Astrocyte (in vitro differentiated cells and primary cell): Measurements from ENCODE around the gene INO80B. TPM values are rescaled to one million over a fixed set of nuclear protein-coding genes. Genes with fewer than 3 reads are reported as not detected.

Experiments
- DNase-seq: peaks from one replicate; pipeline ENCODE4 v3.0.0-alpha.2; 2010; ENCODE audit warnings: low read depth
- FAIRE-seq: peaks from 2 replicates; lab custom pipeline; 2011; peaks lifted over from hg19 to GRCh38; lab: Jason Lieb, UNC
- H2AFZ ChIP-seq: 2 replicates; pipeline ENCODE4 v1.6.0; 2012; ENCODE audit warnings: low read depth, low read length, inconsistent platforms
- H3K27ac ChIP-seq: 2 replicates; pipeline ENCODE4 v1.5.1; 2011; ENCODE audit warnings: low read depth, low read length, inconsistent platforms
- H3K27me3 ChIP-seq: 2 replicates; pipeline ENCODE4 v1.6.0; 2011; ENCODE audit warnings: low read length, inconsistent platforms; ENCODE audit not compliant: insufficient read depth
- H3K36me3 ChIP-seq: 2 replicates; pipeline ENCODE4 v1.5.1; 2011; ENCODE audit warnings: low read length, inconsistent platforms; ENCODE audit not compliant: insufficient read depth
- H3K4me1 ChIP-seq: 2 replicates; pipeline ENCODE4 v1.5.1; 2011; ENCODE audit warnings: low read length, inconsistent platforms; ENCODE audit not compliant: insufficient read depth
- H3K4me2 ChIP-seq: 2 replicates; pipeline ENCODE4 v1.6.0; 2012; ENCODE audit warnings: low read length, inconsistent platforms
- H3K4me3 ChIP-seq: 2 replicates; pipeline ENCODE4 v1.5.1; 2011; ENCODE audit warnings: low read depth, mild to moderate bottlenecking, low read length, inconsistent platforms; ENCODE audit not compliant: insufficient read depth
- H3K79me2 ChIP-seq: 2 replicates; pipeline ENCODE4 v1.6.0; 2012; ENCODE audit warnings: mild to moderate bottlenecking, low read length, inconsistent platforms; ENCODE audit not compliant: insufficient read depth
- H3K9ac ChIP-seq: 2 replicates; pipeline ENCODE4 v1.6.0; 2012; ENCODE audit warnings: mild to moderate bottlenecking, low read length, inconsistent platforms
- H3K9me3 ChIP-seq: 2 replicates; pipeline ENCODE4 v1.5.1; 2012; ENCODE audit warnings: low read depth, mild to moderate bottlenecking, low read length, inconsistent platforms; ENCODE audit not compliant: insufficient read depth
- H4K20me1 ChIP-seq: 2 replicates; pipeline ENCODE4 v1.6.0; 2012; ENCODE audit warnings: low read length, inconsistent platforms; ENCODE audit not compliant: insufficient read depth
- H3K27ac Mint-ChIP-seq: one replicate; pipeline ENCODE4 v1.8.0; 2021; ENCODE audit warnings: mild to moderate bottlenecking, mixed read lengths; ENCODE audit not compliant: unreplicated experiment
- H3K27me3 Mint-ChIP-seq: one replicate; pipeline ENCODE4 v1.8.0; 2021; ENCODE audit warnings: low read depth, mixed read lengths; ENCODE audit not compliant: unreplicated experiment
- H3K36me3 Mint-ChIP-seq: one replicate; pipeline ENCODE4 v1.8.0; 2021; ENCODE audit warnings: low read depth, mixed read lengths; ENCODE audit not compliant: unreplicated experiment
- H3K4me1 Mint-ChIP-seq: one replicate; pipeline ENCODE4 v1.8.0; 2021; ENCODE audit warnings: low read depth, mixed read lengths; ENCODE audit not compliant: unreplicated experiment
- H3K4me3 Mint-ChIP-seq: one replicate; pipeline ENCODE4 v1.8.0; 2021; ENCODE audit warnings: mild to moderate bottlenecking, moderate library complexity, mixed read lengths; ENCODE audit not compliant: unreplicated experiment
- H3K9me3 Mint-ChIP-seq: one replicate; pipeline ENCODE4 v1.8.0; 2021; ENCODE audit warnings: mild to moderate bottlenecking, mixed read lengths; ENCODE audit not compliant: unreplicated experiment
- CTCF ChIP-seq: IDR thresholded peaks from 2 replicates; pipeline ENCODE4 v1.5.1; 2011; ENCODE audit warnings: low read depth, mild to moderate bottlenecking, inconsistent platforms, low read length, moderate library complexity; ENCODE audit not compliant: insufficient read depth
- EZH2 ChIP-seq: IDR thresholded peaks from 2 replicates; pipeline ENCODE4 v1.6.1; 2012; ENCODE audit warnings: mild to moderate bottlenecking, low read length, inconsistent platforms; ENCODE audit not compliant: insufficient read depth
- total RNA-seq: library from RNA; stranded (reverse); gene quantifications from 2 replicates; pipeline ENCODE4 v1.2.1, GENCODE V29; 2021

Gene INO80B
- total RNA-seq, 1 donor from 2014 or later = 19.2 TPM

GRCh38 chr2:74499940-74500577 is 45.2 kb downstream of the INO80B start:
- Histone ChIP-seq H4K20me1 (no peaks in the 10 kb centered on the region), H3K9me3 (no peaks in the 10 kb centered on the region), H3K79me2 (peaks cover 5% of the 10 kb centered on the region), H3K9ac (no peak overlapping the region), H3K4me1 (peaks cover 40% of the 10 kb centered on the region), H3K27me3 (peaks cover 42% of the 10 kb centered on the region), H3K27ac (no peak overlapping the region), H3K4me3 (peak overlapping the region; percentile 5), H2AFZ (no peak overlapping the region), H3K4me2 (peak overlapping the region; percentile 85), H3K36me3 (peaks cover 4% of the 10 kb centered on the region)
- Mint-ChIP-seq H3K9me3 (no peaks in the 10 kb centered on the region), H3K4me3 (no peak overlapping the region), H3K36me3 (peaks cover 9% of the 10 kb centered on the region), H3K27ac (no peak overlapping the region), H3K27me3 (peaks cover 68% of the 10 kb centered on the region), H3K4me1 (peaks cover 17% of the 10 kb centered on the region)
- no peak for FAIRE-seq
- DNase-seq = no peak
- TF ChIP-seq EZH2 = no peak
- TF ChIP-seq CTCF = no peak

GRCh38 chr2:74500578-74500946 is 45.7 kb downstream of the INO80B start:
- H3K79me2 ChIP-seq = peaks cover 10% of the 10 kb centered on the region
- H2AFZ ChIP-seq = no peak overlapping the region
- peaks cover 7% of the 10 kb centered on the region for H3K36me3 Mint-ChIP-seq
- H3K27me3 ChIP-seq = peaks cover 42% of the 10 kb centered on the region
- DNase-seq (no peak), FAIRE-seq (no peak)
- no peak overlapping the region for H3K27ac ChIP-seq
- H3K9me3 ChIP-seq = no peaks in the 10 kb centered on the region
- H3K9ac ChIP-seq = no peak overlapping the region
- H3K27ac Mint-ChIP-seq = no peak overlapping the region
- peaks cover 4% of the 10 kb centered on the region for H3K36me3 ChIP-seq
- H3K4me1 Mint-ChIP-seq = peaks cover 19% of the 10 kb centered on the region
- no peaks in the 10 kb centered on the region for H3K9me3 Mint-ChIP-seq
- no peak overlapping the region for H3K4me3 Mint-ChIP-seq
- H3K4me2 ChIP-seq = no peak overlapping the region
- peaks cover 3% of the 10 kb centered on the region for H4K20me1 ChIP-seq
- H3K4me3 ChIP-seq = no peak overlapping the region
- peaks cover 66% of the 10 kb centered on the region for H3K27me3 Mint-ChIP-seq
- peaks cover 45% of the 10 kb centered on the region for H3K4me1 ChIP-seq
- TF ChIP-seq EZH2 = no peak
- TF ChIP-seq CTCF = no peak
